Measurements from ENCODE around the gene PIP5K1B.

DNA sequence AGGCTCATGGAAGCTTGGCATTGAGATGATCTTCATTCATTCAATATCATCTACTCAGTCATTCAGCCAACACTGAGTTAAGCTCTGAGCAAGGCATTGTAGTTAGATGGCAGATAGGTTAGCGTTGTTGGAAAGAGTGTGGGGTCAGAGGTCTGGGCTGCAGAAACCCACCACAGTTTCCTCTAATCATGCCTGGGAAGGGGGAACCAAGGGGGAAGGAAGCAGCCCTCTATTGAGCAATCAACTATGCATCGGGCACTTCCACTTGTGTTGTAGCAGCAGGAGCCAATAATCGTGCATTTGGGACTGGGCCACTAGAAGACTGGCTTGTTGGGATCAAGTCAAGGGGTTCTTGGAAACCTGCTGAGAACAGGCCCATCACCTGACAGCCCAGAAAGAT, 139.1 kb downstream of the PIP5K1B start:
- TF ChIP-seq, protein P1, sequence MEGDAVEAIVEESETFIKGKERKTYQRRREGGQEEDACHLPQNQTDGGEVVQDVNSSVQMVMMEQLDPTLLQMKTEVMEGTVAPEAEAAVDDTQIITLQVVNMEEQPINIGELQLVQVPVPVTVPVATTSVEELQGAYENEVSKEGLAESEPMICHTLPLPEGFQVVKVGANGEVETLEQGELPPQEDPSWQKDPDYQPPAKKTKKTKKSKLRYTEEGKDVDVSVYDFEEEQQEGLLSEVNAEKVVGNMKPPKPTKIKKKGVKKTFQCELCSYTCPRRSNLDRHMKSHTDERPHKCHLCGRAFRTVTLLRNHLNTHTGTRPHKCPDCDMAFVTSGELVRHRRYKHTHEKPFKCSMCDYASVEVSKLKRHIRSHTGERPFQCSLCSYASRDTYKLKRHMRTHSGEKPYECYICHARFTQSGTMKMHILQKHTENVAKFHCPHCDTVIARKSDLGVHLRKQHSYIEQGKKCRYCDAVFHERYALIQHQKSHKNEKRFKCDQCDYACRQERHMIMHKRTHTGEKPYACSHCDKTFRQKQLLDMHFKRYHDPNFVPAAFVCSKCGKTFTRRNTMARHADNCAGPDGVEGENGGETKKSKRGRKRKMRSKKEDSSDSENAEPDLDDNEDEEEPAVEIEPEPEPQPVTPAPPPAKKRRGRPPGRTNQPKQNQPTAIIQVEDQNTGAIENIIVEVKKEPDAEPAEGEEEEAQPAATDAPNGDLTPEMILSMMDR (IDR thresholded peaks at IDR 0.05 in 4 of 5, conservative IDR thresholded peaks at IDR 0.05 in 1 of 5) = no peak
- TF ChIP-seq POLR2A (IDR thresholded peaks at IDR 0.05) = no peak
